Lung microvascular endothelial cell (primary cell): Measurements from ENCODE around the gene ADK. TPM values are rescaled to one million over a fixed set of nuclear protein-coding genes. Genes with fewer than 3 reads are reported as not detected.
A peak's percentile ranks its signal among the peaks of the same experiment; 100 is the strongest.

Source experiments
- DNase-seq, 2 donors: peaks; one replicate each; pipeline versions ENCODE4 v3.0.0 to v3.0.0-alpha.2; 2010; ENCODE audit warnings: low read depth in 2 of 2
- total RNA-seq: library from RNA; depleted of rRNA; stranded (reverse); fragments of >200 nt; gene quantifications from 2 replicates; pipeline ENCODE4 v1.2.1, GENCODE V29; 2014

ADK gene
- total RNA-seq, 1 donor from 2014 or later = 6.2 TPM

- DNase-seq = no peak
These were observed 582.6 kb downstream of the ADK start for GRCh38 chr10:74733612-74734011.

- no peak for DNase-seq
These were observed 585.0 kb downstream of the ADK start for GRCh38 chr10:74736029-74736428.

- peak; percentile 21 to 23 for DNase-seq
These were observed 587.0 kb downstream of the ADK start for GRCh38 chr10:74738052-74738451.

- no peak for DNase-seq
These were observed 587.5 kb downstream of the ADK start for GRCh38 chr10:74738542-74738941.

GRCh38 chr10:74738985-74739567 lies 588.1 kb downstream of the ADK start:
- peak; percentile 12 to 81 for DNase-seq

GRCh38 chr10:74743401-74743800 lies 592.4 kb downstream of the ADK start:
- DNase-seq = no peak

GRCh38 chr10:74745449-74745848 lies 594.4 kb downstream of the ADK start:
- DNase-seq = no peak

- no peak for DNase-seq
These were observed 595.8 kb downstream of the ADK start for GRCh38 chr10:74746813-74747212.

- DNase-seq = no peak
These were observed 597.5 kb downstream of the ADK start for GRCh38 chr10:74748468-74749031.

GRCh38 chr10:74750848-74751274 lies 599.8 kb downstream of the ADK start:
- DNase-seq = no peak

GRCh38 chr10:74752371-74753040 lies 601.5 kb downstream of the ADK start:
- DNase-seq = no peak

GRCh38 chr10:74753442-74754211 lies 602.6 kb downstream of the ADK start:
- no peak for DNase-seq

- no peak for DNase-seq
These were observed 603.4 kb downstream of the ADK start for GRCh38 chr10:74754381-74754821.

- no peak for DNase-seq
These were observed 604.3 kb downstream of the ADK start for GRCh38 chr10:74755273-74755672.

Other genes starting within 250 kb of the ADK start
- gene PLAU, start 240.1 kb upstream of the ADK start, total RNA-seq = 1.6 and 12.4 TPM in 2 replicates
- gene VCL, start 153.1 kb upstream of the ADK start, total RNA-seq = 41.7 and 53.0 TPM in 2 replicates
- gene AP3M1, start 393 bp upstream of the ADK start, total RNA-seq = 22.8 and 23.1 TPM in 2 replicates